Caco-2 (cell line): ENCODE measurements around the gene SPATS2L. TPM values are rescaled to one million over a fixed set of nuclear protein-coding genes. Genes with fewer than 3 reads are reported as not detected.

Experiments used
- BruUV-seq: library from RNA; stranded (reverse); fragments of 400-500 nt; replicated peaks from 2 replicates; lab custom pipeline; 2021; lab: Mats Ljungman, UMichigan
- CTCF ChIA-PET: fragments of 300-600 bp; sonication (Branson Sonifier 250); formaldehyde crosslinking; loops from one replicate; lab custom pipeline; 2022; ENCODE audit warnings: antibody characterized with exemption; lab: Charles Lee
- POLR2A ChIA-PET: fragments of 300-600 bp; sonication (Branson Sonifier 250); formaldehyde crosslinking; loops from one replicate; lab custom pipeline; 2022; ENCODE audit warnings: antibody characterized with exemption; lab: Charles Lee
- DNase-seq, 2 experiments: peaks; one replicate each; pipeline versions ENCODE4 v3.0.0 to v3.0.0-alpha.2; 2020 to 2022
- H3K27me3 ChIP-seq: replicated peaks from 2 replicates; pipeline ENCODE4 v1.6.0; 2011; ENCODE audit warnings: low read length; ENCODE audit not compliant: control insufficient read depth, insufficient read depth
- H3K36me3 ChIP-seq: 2 replicates; pipeline ENCODE4 v1.5.1; 2011; ENCODE audit warnings: low read length; ENCODE audit not compliant: control insufficient read depth, insufficient read depth
- H3K4me1 ChIP-seq: fragments of 250-450 bp; sonication (Bioruptor Pico); 2 replicates; pipeline ENCODE4 v1.5.1; 2020; ENCODE audit warnings: mild to moderate bottlenecking
- H3K4me3 ChIP-seq: 2 replicates; pipeline ENCODE4 v1.5.1; 2011; ENCODE audit warnings: low read depth, mild to moderate bottlenecking, control low read depth, low read length
- H3K9me3 ChIP-seq: fragments of 250-450 bp; sonication (Bioruptor Pico); 2 replicates; pipeline ENCODE4 v1.5.1; 2020; ENCODE audit warnings: mild to moderate bottlenecking, moderate library complexity
- H3K27ac Mint-ChIP-seq: one replicate; pipeline ENCODE4 v1.8.0; 2022; ENCODE audit warnings: mixed read lengths; ENCODE audit not compliant: unreplicated experiment
- H3K27me3 Mint-ChIP-seq: one replicate; pipeline ENCODE4 v1.8.0; 2022; ENCODE audit warnings: mixed read lengths; ENCODE audit not compliant: insufficient read depth, unreplicated experiment
- H3K36me3 Mint-ChIP-seq: one replicate; pipeline ENCODE4 v1.8.0; 2022; ENCODE audit warnings: mild to moderate bottlenecking, mixed read lengths; ENCODE audit not compliant: insufficient read depth, unreplicated experiment
- H3K4me1 Mint-ChIP-seq: one replicate; pipeline ENCODE4 v1.8.0; 2022; ENCODE audit warnings: low read depth, mixed read lengths; ENCODE audit not compliant: unreplicated experiment
- H3K4me3 Mint-ChIP-seq: one replicate; pipeline ENCODE4 v1.8.0; 2022; ENCODE audit warnings: mild to moderate bottlenecking, moderate library complexity, mixed read lengths; ENCODE audit not compliant: unreplicated experiment
- H3K9me3 Mint-ChIP-seq: one replicate; pipeline ENCODE4 v1.8.0; 2022; ENCODE audit warnings: mixed read lengths; ENCODE audit not compliant: unreplicated experiment
- CTCF ChIP-seq, 2 experiments: fragments of 200-600 bp in 1 of 2; IDR thresholded peaks; 1 replicate in 1 of 2; 2 replicates in 1 of 2; pipeline versions ENCODE4 v1.5.1 to v1.8.0; 2011 to 2022; ENCODE audit warnings: antibody characterized with exemption in 1 of 2, control low read depth in 1 of 2, inconsistent platforms in 1 of 2, low read depth in 1 of 2, low read length in 1 of 2, mild to moderate bottlenecking in 1 of 2, moderate library complexity in 1 of 2; ENCODE audit not compliant: insufficient read depth in 1 of 2, severe bottlenecking in 1 of 2, unreplicated experiment in 1 of 2
- intact Hi-C: fragments of 100-400 bp; cut with micrococcal nuclease; formaldehyde crosslinking; loops from one replicate; pipeline ENCODE4 v1.10.0; 2022; ENCODE audit not compliant: unreplicated experiment
- total RNA-seq: library from RNA; stranded (reverse); gene quantifications from 2 replicates; pipeline ENCODE4 v1.2.3, GENCODE V29; 2022

Gene SPATS2L
- total RNA-seq, 1 experiment from 2014 or later, result 196 TPM

- H3K4me3 ChIP-seq, result no peak overlapping the region
- H3K4me1 Mint-ChIP-seq, result peaks cover 12% of the 10 kb centered on the region
- no peaks in the 10 kb centered on the region for H3K27me3 ChIP-seq
- no peak for TF ChIP-seq CTCF (IDR thresholded peaks at IDR 0.05; ENCODE audit: insufficient read depth in 1 of 2, low read depth in 1 of 2, low read length in 1 of 2, severe bottlenecking in 1 of 2, unreplicated experiment in 1 of 2)
- ChIA-PET POLR2A (no interaction called here), CTCF (no interaction called here)
- H3K9me3 ChIP-seq, result no peaks in the 10 kb centered on the region
- H3K4me3 Mint-ChIP-seq, result no peak overlapping the region
- no peaks in the 10 kb centered on the region for H3K27me3 Mint-ChIP-seq
- BruUV-seq, result no TSS peak
- peaks cover 76% of the 10 kb centered on the region for H3K36me3 Mint-ChIP-seq
- H3K9me3 Mint-ChIP-seq, result no peaks in the 10 kb centered on the region
- no peak overlapping the region for H3K27ac Mint-ChIP-seq
- intact Hi-C loops, result no loop called here
- no peaks in the 10 kb centered on the region for H3K4me1 ChIP-seq
- H3K36me3 ChIP-seq, result peaks cover 5% of the 10 kb centered on the region
- no peak for DNase-seq
These were observed 149.5 kb downstream of the SPATS2L start for GRCh38 chr2:200455958-200456421.

DNA sequence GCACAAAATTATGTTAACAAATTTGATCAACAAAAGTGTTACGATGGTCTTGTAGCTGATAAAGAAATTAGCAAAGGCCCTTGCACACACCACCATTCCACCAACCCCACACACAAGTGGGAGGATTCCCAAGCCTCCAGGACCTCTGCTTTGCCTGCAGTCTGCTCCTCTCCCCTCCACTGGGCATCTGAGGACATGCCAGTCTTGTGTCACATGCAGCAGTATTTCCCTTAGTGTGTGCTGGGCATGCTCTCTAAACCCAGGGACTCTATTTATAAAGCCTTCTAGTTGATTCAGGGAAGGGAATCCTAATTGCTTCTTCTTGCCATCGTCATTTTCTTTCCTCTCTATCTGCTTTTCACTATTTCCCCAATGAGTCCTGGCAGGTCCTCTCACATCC is 150.1 kb downstream of the SPATS2L start:
- no peaks in the 10 kb centered on the region for H3K9me3 ChIP-seq
- no peak overlapping the region for H3K4me3 ChIP-seq
- Mint-ChIP-seq H3K36me3 (peaks cover 76% of the 10 kb centered on the region), H3K4me1 (peaks cover 12% of the 10 kb centered on the region), H3K27ac (peak overlapping the region; percentile 0), H3K4me3 (no peak overlapping the region), H3K27me3 (no peaks in the 10 kb centered on the region), H3K9me3 (no peaks in the 10 kb centered on the region)
- H3K27me3 ChIP-seq, result no peaks in the 10 kb centered on the region
- POLR2A ChIA-PET, result no interaction called here
- no peak for TF ChIP-seq CTCF (IDR thresholded peaks at IDR 0.05; ENCODE audit: insufficient read depth in 1 of 2, low read depth in 1 of 2, low read length in 1 of 2, severe bottlenecking in 1 of 2, unreplicated experiment in 1 of 2)
- H3K4me1 ChIP-seq, result no peaks in the 10 kb centered on the region
- intact Hi-C loops, result no loop called here
- no peak for DNase-seq
- CTCF ChIA-PET, result no interaction called here
- BruUV-seq, result no TSS peak
- H3K36me3 ChIP-seq, result peaks cover 5% of the 10 kb centered on the region

DNA sequence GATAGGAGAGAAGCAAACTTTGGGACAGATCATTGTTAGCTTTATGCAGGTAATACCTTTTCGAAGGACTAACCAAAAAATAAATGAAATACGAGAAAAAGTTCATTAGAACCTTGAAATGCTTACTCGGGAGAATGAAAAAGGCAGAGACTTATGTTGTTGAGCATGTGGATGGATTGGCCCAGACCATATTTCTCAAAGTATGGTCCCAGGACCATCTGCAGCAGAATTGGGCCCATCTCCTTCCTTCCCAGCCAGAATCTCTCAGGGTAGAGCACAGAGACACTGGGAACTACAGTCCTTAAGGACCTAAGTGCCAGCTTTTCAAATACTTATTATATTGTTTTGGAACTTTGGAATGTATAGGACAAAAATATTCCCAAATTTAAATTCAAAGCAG is 152.6 kb downstream of the SPATS2L start:
- H3K27me3 ChIP-seq, result no peaks in the 10 kb centered on the region
- ChIA-PET CTCF (no interaction called here), POLR2A (no interaction called here)
- no TSS peak for BruUV-seq
- H3K4me3 ChIP-seq, result no peak overlapping the region
- no peak for TF ChIP-seq CTCF (IDR thresholded peaks at IDR 0.05; ENCODE audit: insufficient read depth in 1 of 2, low read depth in 1 of 2, low read length in 1 of 2, severe bottlenecking in 1 of 2, unreplicated experiment in 1 of 2)
- H3K27ac Mint-ChIP-seq, result no peak overlapping the region
- peaks cover 6% of the 10 kb centered on the region for H3K4me1 Mint-ChIP-seq
- H3K36me3 Mint-ChIP-seq, result peaks cover 73% of the 10 kb centered on the region
- H3K27me3 Mint-ChIP-seq, result no peaks in the 10 kb centered on the region
- no peak for DNase-seq
- no peaks in the 10 kb centered on the region for H3K4me1 ChIP-seq
- no peaks in the 10 kb centered on the region for H3K9me3 Mint-ChIP-seq
- intact Hi-C loops, result no loop called here
- H3K36me3 ChIP-seq, result peaks cover 7% of the 10 kb centered on the region
- no peak overlapping the region for H3K4me3 Mint-ChIP-seq
- no peaks in the 10 kb centered on the region for H3K9me3 ChIP-seq
